BJ (cell line): ENCODE results near the gene ATRNL1. TPM values are rescaled to one million over a fixed set of nuclear protein-coding genes. Genes with fewer than 3 reads are reported as not detected.
"Not testable (repeated sequence)": the region's sequence is repeated elsewhere in the genome, so short reads cannot be mapped to it uniquely, and the experiment has no call there.

ENCODE experiments used
- CTCF ChIA-PET: fragments of 350-600 bp; formaldehyde crosslinking; extraction: SDS; loops from one replicate; lab custom pipeline; 2021; ENCODE audit warnings: antibody characterized with exemption, inconsistent platforms; lab: Yijun Ruan, JAX
- POLR2A ChIA-PET: fragments of 300-600 bp; sonication (Branson Sonifier 250); formaldehyde crosslinking; extraction: SDS; loops from one replicate; lab custom pipeline; 2021; ENCODE audit warnings: antibody characterized with exemption; lab: Charles Lee
- DNase-seq: peaks from one replicate; pipeline ENCODE4 v3.0.0-alpha.2; 2011; ENCODE audit warnings: low read depth
- H3K27me3 ChIP-seq: 2 replicates; pipeline ENCODE4 v1.6.0; 2011; ENCODE audit warnings: low read length; ENCODE audit not compliant: control insufficient read depth, insufficient read depth
- H3K36me3 ChIP-seq: 2 replicates; pipeline ENCODE4 v1.5.1; 2011; ENCODE audit warnings: low read length; ENCODE audit not compliant: control insufficient read depth, insufficient read depth
- H3K4me3 ChIP-seq: 2 replicates; pipeline ENCODE4 v1.5.1; 2011; ENCODE audit warnings: low read depth, mild to moderate bottlenecking, control low read depth, low read length
- CTCF ChIP-seq: IDR thresholded peaks from 2 replicates; pipeline ENCODE4 v1.5.1; 2011; ENCODE audit warnings: low read depth, mild to moderate bottlenecking, control low read depth, inconsistent platforms, low read length, moderate library complexity; ENCODE audit not compliant: insufficient read depth
- polyA plus RNA-seq: library from polyadenylated mRNA; depleted of rRNA; stranded (reverse); fragments of >200 nt; gene quantifications from 2 replicates; pipeline ENCODE4 v1.2.3, GENCODE V29; 2011

ATRNL1 gene
- polyA plus RNA-seq, 1 experiment, result not detected

- no peak for TF ChIP-seq CTCF
- no peak for DNase-seq
- Histone ChIP-seq H3K27me3 (no peaks in the 10 kb centered on the region), H3K4me3 (no peak overlapping the region), H3K36me3 (no peaks in the 10 kb centered on the region)
- CTCF ChIA-PET, result interaction anchor here (1.9 kb wide), 1 partner anchor 473 kb away, joined by 5 read pairs; no protein-coding TSS in a partner anchor
- POLR2A ChIA-PET, result no interaction called here
Measured at GRCh38 chr10:115814542-115814941, 721.4 kb downstream of the ATRNL1 start.

DNA sequence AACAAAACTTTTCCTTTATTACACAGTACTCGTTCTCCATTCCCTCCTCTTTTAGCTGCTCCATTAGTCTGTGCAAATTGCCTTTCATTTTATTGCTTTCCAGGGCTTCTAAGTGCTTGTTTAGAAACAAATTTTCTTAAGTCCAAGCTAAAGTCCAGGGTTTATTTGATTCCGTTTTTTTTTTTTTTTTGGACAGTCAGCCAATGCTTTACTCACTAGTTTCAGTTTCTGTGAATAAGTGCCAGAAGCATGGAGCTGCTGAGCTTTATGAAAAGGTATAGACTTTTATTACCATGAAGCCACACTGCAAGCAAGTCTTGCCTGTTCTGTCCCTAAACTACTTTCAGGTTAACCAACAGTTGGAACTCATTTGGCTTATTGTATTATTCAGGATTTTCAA, 724.8 kb downstream of the ATRNL1 start:
- POLR2A ChIA-PET, result interaction anchor here (0.7 kb wide), 1 partner anchor 1065 kb away, joined by 4 read pairs; no protein-coding TSS in a partner anchor
- Histone ChIP-seq H3K4me3 (0 out of 2 replicates have a peak overlapping the region, but pooled peaks have one; percentile 1), H3K36me3 (no peaks in the 10 kb centered on the region), H3K27me3 (no peaks in the 10 kb centered on the region)
- DNase-seq, result no peak
- CTCF ChIA-PET, result interaction anchor here (1.2 kb wide), 1 partner anchor 18 kb away, joined by 4 read pairs; no protein-coding TSS in a partner anchor
- TF ChIP-seq CTCF, result no peak

- Histone ChIP-seq H3K4me3 (no peak overlapping the region), H3K27me3 (no peaks in the 10 kb centered on the region), H3K36me3 (no peaks in the 10 kb centered on the region)
- no peak for TF ChIP-seq CTCF
- CTCF ChIA-PET, result interaction anchor here (1.1 to 1.8 kb wide), 2 partner anchors 27 to 461 kb away, joined by 5 to 16 read pairs; no protein-coding TSS in a partner anchor
- no peak for DNase-seq
- POLR2A ChIA-PET, result no interaction called here
Measured at GRCh38 chr10:115826396-115826795, 733.2 kb downstream of the ATRNL1 start.

GRCh38 chr10:115827231-115828009, 734.3 kb downstream of the ATRNL1 start:
- TF ChIP-seq CTCF, result no peak
- H3K27me3 ChIP-seq, result no peaks in the 10 kb centered on the region
- DNase-seq, result peak; percentile 29
- POLR2A ChIA-PET, result interaction anchor here (0.7 kb wide), 1 partner anchor 113 kb away, joined by 4 read pairs; no protein-coding TSS in a partner anchor
- CTCF ChIA-PET, result interaction anchor here (1.1 to 1.6 kb wide), 3 partner anchors 10 to 460 kb away, joined by 3 to 7 read pairs (median 4); no protein-coding TSS in a partner anchor
- no peak overlapping the region for H3K4me3 ChIP-seq
- no peaks in the 10 kb centered on the region for H3K36me3 ChIP-seq

- DNase-seq, H3K36me3 ChIP-seq, POLR2A ChIA-PET, H3K4me3 ChIP-seq, H3K27me3 ChIP-seq: not testable (repeated sequence)
- CTCF ChIA-PET, result interaction anchor here (0.6 to 1.6 kb wide), 3 partner anchors 29 to 459 kb away, joined by 3 to 7 read pairs (median 4); no protein-coding TSS in a partner anchor
Measured at GRCh38 chr10:115828182-115828581, 735.0 kb downstream of the ATRNL1 start.
